Measurements from ENCODE around the gene ADNP2. TPM values are rescaled to one million over a fixed set of nuclear protein-coding genes. Genes with fewer than 3 reads are reported as not detected.

Gene ADNP2
- total and polyA plus RNA-seq, 2 of the 4 experiments (the other 2 are of a cell fraction) = 5.6 to 18.3 TPM

- no peak overlapping the region for H3K9ac ChIP-seq (ENCODE audit: low read depth, low read length)
- H2BK20ac ChIP-seq (ENCODE audit: low read depth, low read length) = no peak overlapping the region
- no peak overlapping the region for H2AK9ac ChIP-seq (replicated peaks; ENCODE audit: low read depth, low read length, poor library complexity)
- no peaks in the 10 kb centered on the region for H4K20me1 ChIP-seq (ENCODE audit: insufficient read depth, low read length)
- no peak overlapping the region for H4K8ac ChIP-seq (ENCODE audit: low read depth in 2 of 2, low read length in 2 of 2)
- POLR2A ChIA-PET (ENCODE audit: unreplicated experiment) = no interaction called here
- no peak overlapping the region for H3K23ac ChIP-seq (ENCODE audit: low read depth, low read length)
- H3K9me1 ChIP-seq (ENCODE audit: insufficient read depth, low read length) = peaks cover 9% of the 10 kb centered on the region
- no peak overlapping the region for H3K56ac ChIP-seq (ENCODE audit: extremely low read depth, insufficient read depth, low read length)
- H2BK5ac ChIP-seq (ENCODE audit: low read depth, low read length, poor library complexity, severe bottlenecking) = no peak overlapping the region
- CTCF ChIA-PET = no interaction called here
- H3K14ac ChIP-seq (replicated peaks; ENCODE audit: low read depth, low read length) = no peak overlapping the region
- no TSS peak for BruUV-seq (replicated peaks)
- ATAC-seq (ENCODE audit: low read depth) = no peak
- H3K4me1 ChIP-seq (ENCODE audit: control insufficient read depth, insufficient read depth, low read length) = peaks cover 8% of the 10 kb centered on the region
- no peak overlapping the region for H2AFZ ChIP-seq (replicated peaks; ENCODE audit: low read length, poor library complexity)
- no peak overlapping the region for H3K18ac ChIP-seq (ENCODE audit: low read depth, low read length)
- H3K36me3 ChIP-seq (ENCODE audit: control insufficient read depth, insufficient read depth, low read length) = peaks cover 4% of the 10 kb centered on the region
- H3K79me1 ChIP-seq (ENCODE audit: low read depth in 1 of 2, low read length in 2 of 2) = peaks cover 4 to 35% of the 10 kb centered on the region in 2 experiments; a peak in 3 of 4 replicates
- H4K5ac ChIP-seq (ENCODE audit: low read depth, low read length) = no peak overlapping the region
- H3K9me3 ChIP-seq (ENCODE audit: control insufficient read depth, insufficient read depth, low read length) = no peaks in the 10 kb centered on the region
- no peak overlapping the region for H3K27ac ChIP-seq (ENCODE audit: insufficient read depth, low read length)
- dilution Hi-C loops (cut with HindIII; ENCODE audit: low sequenced_read_pairs, unreplicated experiment) (no loop called here), intact Hi-C loops (cut with micrococcal nuclease) (loop anchor here (5.0 kb wide), 1 partner anchor 353 kb away; no protein-coding TSS in a partner anchor), in situ Hi-C loops (cut with MboI; ENCODE audit: low sequenced_read_pairs) (no loop called here)
- no peak overlapping the region for H2AK5ac ChIP-seq (ENCODE audit: low read depth, low read length)
- no peak overlapping the region for H3K4me2 ChIP-seq (ENCODE audit: low read depth, low read length)
- peak; percentile 52 for DNase-seq
- no peaks in the 10 kb centered on the region for H3K27me3 ChIP-seq (ENCODE audit: control insufficient read depth, insufficient read depth, low read length)
- no peak overlapping the region for H3K4me3 ChIP-seq (ENCODE audit: insufficient read depth, low read depth, low read length)
- H3K4ac ChIP-seq (ENCODE audit: low read depth, low read length) = no peak overlapping the region
- no peak overlapping the region for H4K91ac ChIP-seq (ENCODE audit: insufficient read depth, low read depth, low read length)
- no peak for TF ChIP-seq MAFK (IDR thresholded peaks at IDR 0.05; ENCODE audit: low read depth, low read length)
- no peak for TF ChIP-seq USF2 (IDR thresholded peaks at IDR 0.05; ENCODE audit: low read depth, low read length)
- TF ChIP-seq MAZ (IDR thresholded peaks at IDR 0.05; ENCODE audit: borderline replicate concordance, low read depth, low read length) = no peak
- no peak for TF ChIP-seq CTCF (conservative IDR thresholded peaks at IDR 0.05; ENCODE audit: low read depth, low read length)
- TF ChIP-seq FOS (IDR thresholded peaks at IDR 0.05; ENCODE audit: low read depth, low read length) = no peak
- 100% methylated on average over 2 of the region's 5 CpGs; no CpG with 5 or more reads in 1 of the 2 experiments for WGBS, 2 experiments (ENCODE audit: extremely low coverage in 2 of 2, insufficient read length in 1 of 2)
- no peak overlapping the region for H2BK15ac ChIP-seq (ENCODE audit: low read depth, low read length)
- no peak overlapping the region for H2BK120ac ChIP-seq (ENCODE audit: low read depth, low read length)
These were observed 36.2 kb downstream of the ADNP2 start for GRCh38 chr18:80145196-80145804.

Measured in IMR-90 (cell line).